Measurements from ENCODE around the gene TLR4.

TLR4 gene

GRCh38 chr9:117704024-117704575 lies at the start of gene TLR4:
TSS of gene TLR4 (plus strand) at chr9:117704403. CDS start at chr9:117704473, 70 bp downstream.
- peak; percentile 49 for DNase-seq

- no peak for DNase-seq
These were observed 48.2 kb upstream of the TLR4 start for GRCh38 chr9:117656002-117656401.

GRCh38 chr9:117662651-117663050 lies 41.6 kb upstream of the TLR4 start:
- DNase-seq = no peak

GRCh38 chr9:117664419-117664818 lies 39.8 kb upstream of the TLR4 start:
- DNase-seq = no peak

- DNase-seq = no peak
These were observed 38.4 kb upstream of the TLR4 start for GRCh38 chr9:117665601-117666385.

- DNase-seq = no peak
These were observed 32.7 kb upstream of the TLR4 start for GRCh38 chr9:117671468-117671867.

GRCh38 chr9:117672369-117672768 lies 31.8 kb upstream of the TLR4 start:
- no peak for DNase-seq

- DNase-seq = no peak
These were observed 26.6 kb upstream of the TLR4 start for GRCh38 chr9:117677572-117677971.

- no peak for DNase-seq
These were observed 25.3 kb upstream of the TLR4 start for GRCh38 chr9:117678871-117679270.

GRCh38 chr9:117679416-117679815 lies 24.8 kb upstream of the TLR4 start:
- DNase-seq = no peak

GRCh38 chr9:117681888-117682287 lies 22.3 kb upstream of the TLR4 start:
- no peak for DNase-seq

- no peak for DNase-seq
These were observed 21.1 kb upstream of the TLR4 start for GRCh38 chr9:117682955-117683710.

GRCh38 chr9:117687532-117687931 lies 16.7 kb upstream of the TLR4 start:
- no peak for DNase-seq

GRCh38 chr9:117691367-117691766 lies 12.8 kb upstream of the TLR4 start:
- no peak for DNase-seq

- DNase-seq = no peak
These were observed 8.0 kb upstream of the TLR4 start for GRCh38 chr9:117696154-117696553.

GRCh38 chr9:117697046-117697445 lies 7.2 kb upstream of the TLR4 start:
- no peak for DNase-seq

- DNase-seq = no peak
These were observed 666 bp upstream of the TLR4 start for GRCh38 chr9:117703537-117703936.

GRCh38 chr9:117704597-117704996 lies 394 bp downstream of the TLR4 start:
- no peak for DNase-seq

- DNase-seq = no peak
These were observed 1.2 kb downstream of the TLR4 start for GRCh38 chr9:117705386-117705785.

GRCh38 chr9:117706421-117707116 lies 2.4 kb downstream of the TLR4 start:
- DNase-seq = peak; percentile 79

GRCh38 chr9:117707561-117707960 lies 3.4 kb downstream of the TLR4 start:
- no peak for DNase-seq

- DNase-seq = no peak
These were observed 5.7 kb downstream of the TLR4 start for GRCh38 chr9:117709936-117710335.

GRCh38 chr9:117714282-117714681 lies 10.1 kb downstream of the TLR4 start:
- no peak for DNase-seq
